Heart right ventricle (tissue), 16 donors: Measurements from ENCODE around the gene CSNK1G2. TPM values are rescaled to one million over a fixed set of nuclear protein-coding genes. Genes with fewer than 3 reads are reported as not detected.

Experiments
- ATAC-seq, 8 donors: fragments of 200-7000 bp; cut with Tn5 transposase; one replicate each; pipeline ENCODE4 v1.9.1; 2020; ENCODE audit warnings: mild to moderate bottlenecking in 8 of 8, moderate library complexity in 8 of 8, moderate number of reproducible peaks in 1 of 8
- DNase-seq, 2 donors: peaks; one replicate each; pipeline ENCODE4 v3.0.0-alpha.2; 2020
- H3K27ac ChIP-seq, 10 donors: fragments of 200-600 bp; sonication (generic) in 2 of 10; one replicate each; pipeline versions ENCODE4 v1.5.0 to v1.8.0; 2020 to 2022; ENCODE audit warnings: mild to moderate bottlenecking in 3 of 10
- H3K27me3 ChIP-seq, 7 donors: fragments of 200-600 bp; one replicate each; pipeline ENCODE4 v1.8.0; 2021 to 2022; ENCODE audit warnings: mild to moderate bottlenecking in 2 of 7
- H3K36me3 ChIP-seq, 9 donors: fragments of 200-600 bp; sonication (generic) in 1 of 9; one replicate each; pipeline versions ENCODE4 v1.5.0 to v1.8.0; 2020 to 2022; ENCODE audit warnings: mild to moderate bottlenecking in 2 of 9
- H3K4me1 ChIP-seq, 9 donors: fragments of 200-600 bp; sonication (generic) in 1 of 9; one replicate each; pipeline versions ENCODE4 v1.5.0 to v1.8.0; 2020 to 2022; ENCODE audit warnings: mild to moderate bottlenecking in 4 of 9
- H3K4me3 ChIP-seq, 10 donors: fragments of 200-600 bp; sonication (generic) in 2 of 10; one replicate each; pipeline versions ENCODE4 v1.5.0 to v1.8.0; 2020 to 2022; ENCODE audit warnings: mild to moderate bottlenecking in 7 of 10, moderate library complexity in 2 of 10
- H3K9me3 ChIP-seq, 11 donors: fragments of 200-600 bp in 10 of 11; sonication (generic) in 2 of 11; one replicate each; pipeline versions ENCODE4 v1.5.0 to v1.8.0; 2013 to 2022; ENCODE audit warnings: mild to moderate bottlenecking in 2 of 11, control low read depth in 1 of 11, moderate library complexity in 1 of 11
- CTCF ChIP-seq, 9 donors: fragments of 200-600 bp; sonication (generic) in 2 of 9; IDR thresholded peaks; one replicate each; pipeline versions ENCODE4 v1.5.0 to v1.8.0; 2021 to 2022; ENCODE audit warnings: antibody characterized with exemption in 9 of 9, mild to moderate bottlenecking in 5 of 9, moderate library complexity in 1 of 9
- WGBS, 2 donors: extraction: QIAGEN DNeasy Blood & Tissue Kit; methylation state at CpG; one replicate each; pipeline ENCODE4 v1.1.7; 2013; ENCODE audit warnings: inconsistent platforms in 1 of 2; 5-methylcytosine and 5-hydroxymethylcytosine counted together
- intact Hi-C, 10 donors: fragments of 100-400 bp; cut with DNase I; formaldehyde crosslinking; loops; one replicate each; pipeline versions ENCODE4 v1.11.1 to v1.14.2; 2022
- polyA plus RNA-seq, 2 donors: library from polyadenylated mRNA; stranded (reverse); fragments of 200-250 nt; gene quantifications; one replicate each; pipeline ENCODE4 v1.2.3, GENCODE V29; 2013
- total RNA-seq, 10 donors: library from RNA; stranded (reverse); fragmentation: NEBNext Ultra II Directional in 3 of 10; extraction: Animal tissue kit (Norgen Biotek cat#: 25700) in 3 of 10; gene quantifications; one replicate each; pipeline versions ENCODE4 v1.2.1 to v1.2.4, GENCODE V29; 2021 to 2023
- donor health status: Arrhythmogenic right ventricular cardiomyopathy.
- donor health status: ischemic (EF 13 %, LVEDD 7.1; RV severe dilation, severe dysfunction).
- donor health status: healthy with polysubstance abuse.
- donor health status: DM: no; HTN: yes; CAD: no.
- donor health status: DM: no; HTN: no; CAD: no.
- donor health status: ischemic (EF 25% LVEDD 6.9; RV normal size, moderate dysfunction).
- donor health status: ischemic (EF 25% LVEDD 5.7; RV mildly dilated, moderate dysfunction).
- donor health status: healthy.
- donor health status: DM: yes; HTN: yes; CAD: no.
- donor health status: Ischemic cardiomyopathy.
- donor health status: ischemic (EF 35%, LVEDD 5.7; RV mildly dilated, moderate dysfunction).
- donor health status: nonischemic (EF 11% LVEDD 7.7; RV severe dilation, severe dysfunction).
- donor health status: DM: yes; HTN: yes; CAD: no.
- donor health status: PGD.
- donor health status: ischemic (EF 29% LVEDD 5.4; RV normal size, mild dysfunction).
- donor health status: nonischemic (EF 23%, LVEDD 6.1; RV moderate dilation, normal function).

The CSNK1G2 gene
- total and polyA plus RNA-seq, 12 donors = 17.7 to 35.2 (median 23.9) TPM

- no peak overlapping the region for H3K4me3 ChIP-seq
- H3K27me3 ChIP-seq = no peaks in the 10 kb centered on the region
- peaks cover 0 to 4% (median 0%) of the 10 kb centered on the region in 11 donors for H3K9me3 ChIP-seq
- WGBS, 2 donors = 94 to 96% methylated on average over 23 of the region's 23 CpGs
- H3K27ac ChIP-seq = no peak overlapping the region
- H3K36me3 ChIP-seq = peaks cover 0 to 77% (median 41%) of the 10 kb centered on the region in 9 donors
- no peak for ATAC-seq
- intact Hi-C loops = loop anchor here in 4 of 10 donors (5.0 to 10.0 kb wide), 3 partner anchors 142 to 154 kb away; no protein-coding TSS in a partner anchor
- H3K4me1 ChIP-seq = peaks cover 0 to 3% (median 0%) of the 10 kb centered on the region in 9 donors
- DNase-seq = no peak
- no peak for TF ChIP-seq CTCF (IDR thresholded peaks at IDR 0.05)
Observed at GRCh38 chr19:1922803-1923202, 18.2 kb upstream of the CSNK1G2 start.

GRCh38 chr19:1923319-1923718 is 17.7 kb upstream of the CSNK1G2 start:
- DNase-seq = no peak
- H3K4me3 ChIP-seq = no peak overlapping the region
- intact Hi-C loops = loop anchor here in 4 of 10 donors (5.0 to 10.0 kb wide), 3 partner anchors 141 to 154 kb away; no protein-coding TSS in a partner anchor
- no peaks in the 10 kb centered on the region for H3K27me3 ChIP-seq
- peak in 4 of 8 donors; percentile 6 to 48 (median 32) for ATAC-seq
- peaks cover 0 to 72% (median 37%) of the 10 kb centered on the region in 9 donors for H3K36me3 ChIP-seq
- peaks cover 0 to 4% (median 0%) of the 10 kb centered on the region in 11 donors for H3K9me3 ChIP-seq
- TF ChIP-seq CTCF (IDR thresholded peaks at IDR 0.05) = no peak
- peaks cover 0 to 3% (median 0%) of the 10 kb centered on the region in 9 donors for H3K4me1 ChIP-seq
- no peak overlapping the region for H3K27ac ChIP-seq
- WGBS, 2 donors = 92% methylated on average over 5 to 8 of the region's 8 CpGs

GRCh38 chr19:1924320-1924961 is 16.5 kb upstream of the CSNK1G2 start:
- DNase-seq = no peak
- H3K4me3 ChIP-seq = no peak overlapping the region
- no peak for TF ChIP-seq CTCF (IDR thresholded peaks at IDR 0.05)
- no peaks in the 10 kb centered on the region for H3K27me3 ChIP-seq
- peaks cover 0 to 61% (median 30%) of the 10 kb centered on the region in 9 donors for H3K36me3 ChIP-seq
- H3K27ac ChIP-seq = no peak overlapping the region
- H3K4me1 ChIP-seq = peaks cover 0 to 10% (median 5%) of the 10 kb centered on the region in 9 donors
- WGBS, 2 donors = 92 to 93% methylated on average over 34 to 35 of the region's 35 CpGs
- ATAC-seq = no peak
- intact Hi-C loops = loop anchor here in 4 of 10 donors (5.0 to 10.0 kb wide), 3 partner anchors 140 to 153 kb away; no protein-coding TSS in a partner anchor
- H3K9me3 ChIP-seq = peaks cover 0 to 4% (median 0%) of the 10 kb centered on the region in 11 donors

- Histone ChIP-seq H3K4me3 (no peak overlapping the region), H3K9me3 (peaks cover 0 to 4% (median 0%) of the 10 kb centered on the region in 11 donors), H3K36me3 (peaks cover 0 to 50% (median 21%) of the 10 kb centered on the region in 9 donors), H3K27me3 (no peaks in the 10 kb centered on the region), H3K27ac (no peak overlapping the region), H3K4me1 (peaks cover 5 to 18% (median 12%) of the 10 kb centered on the region in 9 donors)
- DNase-seq = no peak
- ATAC-seq = no peak
- intact Hi-C loops = loop anchor here in 5 of 10 donors (5.0 to 10.0 kb wide), 3 partner anchors 139 to 149 kb away; no protein-coding TSS in a partner anchor
- WGBS, 2 donors = 89 to 90% methylated on average over 16 of the region's 16 CpGs
- no peak for TF ChIP-seq CTCF (IDR thresholded peaks at IDR 0.05)
Observed at GRCh38 chr19:1925544-1925943, 15.4 kb upstream of the CSNK1G2 start.
